Stomach (tissue), 4 donors: ENCODE results near the gene GPC6.

Source experiments
- EP300 ChIP-seq: sonication (generic); formaldehyde crosslinking; IDR thresholded peaks from one replicate; pipeline ENCODE4 v1.6.1; 2017; ENCODE audit warnings: antibody characterized with exemption
- POLR2A ChIP-seq, 4 donors: fragments of 450-650 bp; IDR thresholded peaks; one replicate each; pipeline ENCODE4 v1.6.1; 2016; ENCODE audit warnings: antibody characterized with exemption in 4 of 4, control low read depth in 2 of 4, mild to moderate bottlenecking in 1 of 4, moderate library complexity in 1 of 4
- TF ChIP-seq, protein P1 (sequence below), 7 experiments: fragments of 450-650 bp in 4 of 7; fragments of 200-600 bp in 3 of 7; sonication (generic) in 3 of 7; IDR thresholded peaks; one replicate each; pipeline ENCODE4 v1.5.1; 2016 to 2019; ENCODE audit warnings: antibody characterized with exemption in 7 of 7, control low read depth in 2 of 7, mild to moderate bottlenecking in 1 of 7

DNA sequence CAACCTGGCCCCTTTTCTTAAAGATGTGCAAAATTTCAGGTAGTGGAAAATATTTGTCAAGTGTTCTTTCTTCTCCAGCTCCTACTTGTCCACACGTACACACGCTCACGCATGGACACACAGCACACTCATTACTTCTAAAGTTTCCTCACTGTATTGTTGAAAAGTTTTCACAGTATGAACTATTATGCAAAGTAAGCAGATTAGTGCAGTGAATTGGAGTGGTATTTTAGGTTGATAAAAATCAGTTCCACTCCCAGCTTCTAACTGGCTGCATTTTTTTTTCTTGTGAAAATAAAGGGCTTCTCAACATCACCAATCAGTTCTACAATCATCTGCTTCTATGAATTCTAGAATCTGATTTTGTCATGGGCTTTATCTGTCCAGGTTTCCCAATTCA is 988.4 kb downstream of the GPC6 start:
- TF ChIP-seq, protein P1, sequence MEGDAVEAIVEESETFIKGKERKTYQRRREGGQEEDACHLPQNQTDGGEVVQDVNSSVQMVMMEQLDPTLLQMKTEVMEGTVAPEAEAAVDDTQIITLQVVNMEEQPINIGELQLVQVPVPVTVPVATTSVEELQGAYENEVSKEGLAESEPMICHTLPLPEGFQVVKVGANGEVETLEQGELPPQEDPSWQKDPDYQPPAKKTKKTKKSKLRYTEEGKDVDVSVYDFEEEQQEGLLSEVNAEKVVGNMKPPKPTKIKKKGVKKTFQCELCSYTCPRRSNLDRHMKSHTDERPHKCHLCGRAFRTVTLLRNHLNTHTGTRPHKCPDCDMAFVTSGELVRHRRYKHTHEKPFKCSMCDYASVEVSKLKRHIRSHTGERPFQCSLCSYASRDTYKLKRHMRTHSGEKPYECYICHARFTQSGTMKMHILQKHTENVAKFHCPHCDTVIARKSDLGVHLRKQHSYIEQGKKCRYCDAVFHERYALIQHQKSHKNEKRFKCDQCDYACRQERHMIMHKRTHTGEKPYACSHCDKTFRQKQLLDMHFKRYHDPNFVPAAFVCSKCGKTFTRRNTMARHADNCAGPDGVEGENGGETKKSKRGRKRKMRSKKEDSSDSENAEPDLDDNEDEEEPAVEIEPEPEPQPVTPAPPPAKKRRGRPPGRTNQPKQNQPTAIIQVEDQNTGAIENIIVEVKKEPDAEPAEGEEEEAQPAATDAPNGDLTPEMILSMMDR (IDR thresholded peaks at IDR 0.05) = no peak
- TF ChIP-seq POLR2A (IDR thresholded peaks at IDR 0.05) (no peak), EP300 (no peak)
